Posterior vena cava (tissue), 2 donors: Measurements from ENCODE around the gene NISCH. TPM values are rescaled to one million over a fixed set of nuclear protein-coding genes. Genes with fewer than 3 reads are reported as not detected.

Source experiments
- DNase-seq: peaks from one replicate; pipeline ENCODE4 v3.0.0-alpha.2; 2020; ENCODE audit warnings: low spot score
- intact Hi-C, 2 donors: fragments of 100-400 bp; cut with DNase I; formaldehyde crosslinking; loops; one replicate each; pipeline versions ENCODE4 v1.14.1 to v1.14.2; 2022 to 2023
- total RNA-seq, 2 donors: library from RNA; stranded (reverse); fragmentation: NEBNext Ultra II Directional; extraction: Animal tissue kit (Norgen Biotek cat#: 25700); gene quantifications; one replicate each; pipeline ENCODE4 v1.2.1, GENCODE V29; 2021
- donor health status: DM: yes; HTN: yes; CAD: no.
- donor health status: DM: yes; HTN: yes; CAD: no.

NISCH gene
- total RNA-seq, 2 donors from 2014 or later = 53.0 to 65.2 TPM

DNA sequence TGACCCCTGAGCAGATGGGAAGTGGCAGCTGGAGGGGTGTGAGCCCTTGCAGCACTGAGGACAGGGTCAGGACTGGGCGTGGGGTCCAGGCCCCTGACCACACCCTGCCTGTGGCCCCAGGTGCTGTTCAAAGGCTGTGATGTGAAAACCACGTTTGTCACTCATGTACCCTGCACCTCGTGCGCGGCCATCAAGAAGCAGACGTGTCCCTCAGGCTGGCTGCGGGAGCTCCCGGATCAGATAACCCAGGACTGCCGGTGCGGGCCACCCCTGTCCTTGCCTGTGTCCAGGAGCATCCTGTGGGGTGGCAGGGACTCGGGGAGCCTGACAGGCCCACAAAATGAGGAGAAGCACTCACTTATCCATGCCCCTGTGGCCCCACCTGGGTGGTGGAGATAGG, 45.6 kb downstream of the NISCH start:
- no peak for DNase-seq
- intact Hi-C loops = no loop called here

GRCh38 chr3:52502001-52502400, 46.6 kb downstream of the NISCH start:
- intact Hi-C loops = no loop called here
- no peak for DNase-seq

DNA sequence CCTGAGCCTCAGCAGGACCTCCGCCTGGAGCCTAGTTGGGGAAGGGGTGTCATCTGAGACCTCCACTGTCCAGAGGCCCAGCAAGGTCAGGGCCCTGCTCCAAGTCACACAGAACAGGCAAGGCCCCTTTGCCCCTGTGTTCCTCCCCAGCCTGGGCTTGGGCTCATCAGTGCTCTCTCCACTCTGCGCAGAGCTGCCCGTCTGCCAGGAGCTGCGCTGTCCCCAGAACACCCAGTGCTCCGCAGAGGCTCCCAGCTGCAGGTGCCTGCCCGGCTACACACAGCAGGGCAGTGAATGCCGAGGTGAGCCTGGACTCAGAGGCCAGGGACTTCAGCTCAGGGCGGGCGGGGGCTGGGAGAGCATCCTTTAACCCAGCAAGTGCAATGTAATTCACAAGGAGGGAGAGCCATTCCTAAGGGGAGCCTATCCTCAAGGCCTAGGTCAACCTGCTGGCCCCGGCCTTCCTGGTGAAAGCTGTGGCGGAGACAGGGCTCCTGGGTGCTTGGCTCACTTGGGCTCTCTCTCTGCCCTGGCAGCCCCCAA, 47.5 kb downstream of the NISCH start:
- no peak for DNase-seq
- intact Hi-C loops = no loop called here

GRCh38 chr3:52503788-52504424, 48.5 kb downstream of the NISCH start:
- intact Hi-C loops = no loop called here
- DNase-seq = no peak

DNA sequence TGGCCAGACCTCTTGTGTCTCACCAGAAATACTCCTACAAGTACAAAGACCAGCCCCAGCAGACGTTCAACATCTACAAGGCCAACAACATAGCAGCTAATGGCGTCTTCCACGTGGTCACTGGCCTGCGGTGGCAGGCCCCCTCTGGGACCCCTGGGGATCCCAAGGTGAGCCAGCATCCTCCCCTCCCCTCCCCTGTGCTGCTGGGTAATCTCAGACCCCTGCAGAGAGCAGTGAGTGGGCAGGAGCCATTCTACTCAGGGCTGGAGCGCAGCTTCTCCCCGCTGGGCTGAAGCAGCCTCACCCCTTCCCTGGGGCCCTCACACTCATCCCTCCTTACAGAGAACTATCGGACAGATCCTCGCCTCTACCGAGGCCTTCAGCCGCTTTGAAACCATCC, 49.6 kb downstream of the NISCH start:
- intact Hi-C loops = no loop called here
- DNase-seq = no peak

GRCh38 chr3:52506266-52506966, 51.0 kb downstream of the NISCH start:
- no peak for DNase-seq
- intact Hi-C loops = no loop called here

DNA sequence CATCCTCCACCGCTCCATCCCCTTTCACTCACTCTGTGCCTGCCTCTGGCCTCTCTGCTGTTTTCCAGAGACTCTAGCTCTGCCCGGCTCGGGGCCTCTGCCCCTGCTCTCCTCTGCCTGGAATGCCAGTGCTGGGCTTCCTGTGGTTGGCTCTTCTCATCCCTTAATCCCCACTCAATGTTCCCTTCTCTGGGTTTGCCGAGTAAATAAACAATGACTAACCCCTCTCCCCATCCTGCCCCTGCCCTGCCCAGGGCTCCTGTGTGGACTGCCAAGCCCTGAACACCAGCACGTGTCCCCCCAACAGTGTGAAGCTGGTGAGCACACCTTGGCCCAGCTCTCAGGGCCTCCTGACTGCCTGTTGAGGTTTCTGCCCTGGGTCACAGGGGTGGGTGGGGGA, 52.0 kb downstream of the NISCH start:
- no peak for DNase-seq
- intact Hi-C loops = no loop called here

- DNase-seq = no peak
- intact Hi-C loops = no loop called here
Observed at GRCh38 chr3:52509753-52510328, 54.4 kb downstream of the NISCH start.

GRCh38 chr3:52511509-52511908, 56.1 kb downstream of the NISCH start:
- no peak for DNase-seq
- intact Hi-C loops = no loop called here

DNA sequence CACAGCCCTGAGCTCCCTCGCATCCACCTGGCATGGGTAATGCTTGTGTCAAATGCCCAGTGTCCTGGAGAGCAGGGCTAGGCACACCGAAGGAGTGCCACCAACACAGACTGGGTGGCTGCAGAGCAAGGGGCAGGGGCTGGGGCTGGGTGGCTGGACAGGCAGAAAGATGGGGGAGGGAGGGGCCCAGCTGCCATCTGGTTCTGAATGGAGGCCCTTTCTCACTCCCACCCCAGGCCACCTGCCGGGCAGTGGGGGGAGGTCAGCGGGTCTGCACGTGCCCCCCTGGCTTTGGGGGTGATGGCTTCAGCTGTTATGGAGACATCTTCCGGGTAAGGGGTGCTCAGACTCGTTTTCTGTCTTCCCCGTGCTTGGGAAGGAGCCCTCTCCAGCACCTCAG, 56.7 kb downstream of the NISCH start:
- intact Hi-C loops = no loop called here
- no peak for DNase-seq

DNA sequence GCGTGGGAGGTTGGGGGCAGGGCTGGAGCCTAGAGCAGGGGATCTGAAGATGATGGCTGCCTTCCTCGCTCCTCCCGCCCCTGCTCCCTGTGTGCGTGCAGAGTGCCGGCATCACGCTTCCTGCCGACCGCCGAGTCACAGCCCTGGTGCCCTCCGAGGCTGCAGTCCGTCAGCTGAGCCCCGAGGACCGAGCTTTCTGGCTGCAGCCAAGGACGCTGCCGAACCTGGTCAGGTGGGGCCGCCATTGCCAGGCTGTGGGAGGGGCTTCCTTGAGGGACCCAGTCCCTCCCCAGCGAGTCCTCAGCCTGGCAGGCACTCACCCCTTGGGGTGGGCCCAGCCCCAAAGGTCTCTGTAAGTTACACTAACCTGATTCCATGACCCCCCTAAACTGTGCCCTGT, 57.3 kb downstream of the NISCH start:
- DNase-seq = no peak
- intact Hi-C loops = no loop called here

DNA sequence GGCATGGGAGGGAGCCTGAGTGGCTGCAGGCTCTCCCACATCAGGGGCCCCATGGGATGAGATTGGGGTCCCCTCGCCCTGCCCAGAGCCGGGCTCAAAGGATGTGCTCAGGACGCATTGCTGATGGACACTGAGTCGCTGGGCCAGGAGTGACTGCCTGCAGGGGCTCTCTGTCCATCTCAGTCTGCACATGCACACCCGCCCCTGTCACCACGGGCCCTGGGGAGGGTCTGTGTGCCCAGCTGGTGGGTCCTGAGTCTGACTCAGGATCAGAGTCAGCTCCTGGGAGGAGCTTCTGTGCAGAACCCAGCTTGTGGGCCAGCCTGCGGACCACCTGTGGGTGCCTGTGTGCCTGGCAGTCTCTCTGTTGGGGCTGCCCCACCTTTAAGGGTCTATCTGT, 57.9 kb downstream of the NISCH start:
- DNase-seq = no peak
- intact Hi-C loops = no loop called here

DNA sequence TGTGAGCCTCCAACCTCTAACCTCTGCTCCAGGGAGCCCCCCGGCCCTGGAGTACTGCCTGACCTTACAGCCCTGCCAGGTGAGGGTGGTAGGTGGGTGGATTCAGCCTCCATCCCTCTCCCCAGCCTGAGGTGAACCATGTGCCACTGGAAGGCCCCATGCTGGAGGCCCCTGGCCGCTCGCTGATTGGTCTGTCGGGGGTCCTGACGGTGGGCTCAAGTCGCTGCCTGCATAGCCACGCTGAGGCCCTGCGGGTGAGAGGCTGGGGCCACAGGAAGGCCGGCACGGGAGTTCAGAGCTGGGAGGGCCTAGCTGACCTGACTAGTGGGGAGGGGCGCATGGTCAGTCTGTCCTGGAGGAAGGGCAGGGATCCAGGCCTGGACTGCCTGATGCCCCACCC, 59.2 kb downstream of the NISCH start:
- no peak for DNase-seq
- intact Hi-C loops = no loop called here

GRCh38 chr3:52515192-52515591, 59.8 kb downstream of the NISCH start:
- intact Hi-C loops = no loop called here
- DNase-seq = no peak

DNA sequence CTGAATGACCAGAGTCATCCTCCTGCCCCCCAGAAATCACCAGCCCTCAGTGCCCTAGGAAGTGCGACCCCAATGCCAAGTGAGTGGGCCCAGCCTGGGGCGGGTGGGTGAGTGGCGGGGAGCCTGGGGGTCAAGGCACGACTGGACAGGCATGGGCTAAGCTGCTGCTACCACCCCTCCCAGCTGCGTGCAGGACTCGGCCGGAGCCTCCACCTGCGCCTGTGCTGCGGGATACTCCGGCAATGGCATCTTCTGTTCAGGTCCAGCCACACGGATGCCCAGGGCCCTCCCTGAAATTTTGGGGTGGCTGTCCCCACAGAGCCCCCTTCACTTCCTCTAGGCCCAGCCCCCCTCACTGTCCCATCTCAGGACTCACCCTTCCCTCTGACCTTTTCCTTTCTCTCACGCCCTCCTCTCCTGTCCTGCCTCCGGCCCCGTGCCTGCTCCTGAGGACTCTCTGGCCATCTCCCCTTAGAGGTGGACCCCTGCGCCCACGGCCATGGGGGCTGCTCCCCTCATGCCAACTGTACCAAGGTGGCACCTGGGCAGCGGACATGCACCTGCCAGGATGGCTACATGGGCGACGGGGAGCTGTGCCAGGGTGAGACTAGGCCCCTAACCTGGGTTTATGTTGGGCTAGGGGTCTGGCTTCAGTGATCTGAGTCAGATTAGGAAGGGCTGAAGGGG, 61.2 kb downstream of the NISCH start:
- intact Hi-C loops = no loop called here
- no peak for DNase-seq

DNA sequence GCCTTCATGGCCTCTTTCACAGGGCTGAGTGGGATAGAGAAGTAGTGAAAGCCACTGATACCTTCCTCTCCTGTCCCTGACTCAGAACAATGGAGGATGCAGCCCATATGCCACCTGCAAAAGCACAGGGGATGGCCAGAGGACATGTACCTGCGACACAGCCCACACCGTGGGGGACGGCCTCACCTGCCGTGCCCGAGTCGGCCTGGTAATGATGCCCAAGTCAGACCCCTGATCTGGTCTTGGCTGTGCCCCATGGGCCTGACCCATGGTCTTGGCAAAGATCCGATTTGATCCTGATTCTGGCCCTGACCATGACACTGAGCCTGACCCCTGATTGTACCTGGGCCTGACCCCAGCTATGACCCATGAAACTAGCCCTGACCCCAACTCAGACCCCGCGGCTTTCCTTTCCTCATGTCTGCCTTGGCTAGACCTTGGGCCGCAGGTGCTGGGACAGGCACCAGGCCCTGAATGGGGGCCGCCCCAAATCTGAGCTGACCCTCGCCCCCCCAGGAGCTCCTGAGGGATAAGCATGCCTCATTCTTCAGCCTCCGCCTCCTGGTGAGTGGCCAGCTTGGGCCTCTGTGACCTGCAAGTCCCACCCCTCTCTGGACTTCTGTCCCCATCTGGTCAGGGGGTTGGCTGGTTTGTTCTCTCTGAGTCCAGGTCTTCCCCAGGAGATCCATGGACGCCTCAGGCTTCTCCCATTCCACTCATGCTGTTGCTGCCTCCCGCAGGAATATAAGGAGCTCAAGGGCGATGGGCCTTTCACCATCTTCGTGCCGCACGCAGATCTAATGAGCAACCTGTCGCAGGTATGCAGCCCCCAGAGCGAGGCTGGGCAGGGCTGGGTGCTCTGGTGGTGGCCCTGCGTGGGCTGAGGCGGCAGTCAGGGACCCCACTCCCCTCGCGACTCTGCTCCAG, 62.7 kb downstream of the NISCH start:
- intact Hi-C loops = no loop called here
- DNase-seq = no peak

DNA sequence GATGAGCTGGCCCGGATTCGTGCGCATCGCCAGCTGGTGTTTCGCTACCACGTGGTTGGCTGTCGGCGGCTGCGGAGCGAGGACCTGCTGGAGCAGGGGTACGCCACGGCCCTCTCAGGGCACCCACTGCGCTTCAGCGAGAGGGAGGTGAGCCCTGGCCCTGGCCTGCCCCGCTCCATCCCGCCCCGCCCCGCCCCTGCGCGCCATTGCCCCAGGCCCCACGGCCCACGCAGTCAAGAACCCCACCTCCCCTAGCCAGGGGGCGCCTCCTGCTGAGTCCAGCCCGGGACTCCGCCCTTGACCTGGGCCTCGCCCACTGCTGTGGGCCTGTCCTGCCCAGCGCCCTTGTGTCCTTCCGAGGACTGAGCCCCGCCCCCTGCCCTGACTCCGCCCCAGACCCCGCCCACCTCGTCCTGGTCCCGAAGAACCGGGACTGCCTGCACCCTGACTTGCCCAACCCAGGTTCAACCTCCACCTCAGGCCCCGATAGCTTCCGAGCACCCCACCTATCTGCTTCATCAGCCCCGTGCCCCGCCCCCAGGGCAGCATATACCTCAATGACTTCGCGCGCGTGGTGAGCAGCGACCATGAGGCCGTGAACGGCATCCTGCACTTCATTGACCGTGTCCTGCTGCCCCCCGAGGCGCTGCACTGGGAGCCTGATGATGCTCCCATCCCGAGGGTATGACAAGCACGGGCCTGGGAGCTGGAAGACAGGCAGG, 63.5 kb downstream of the NISCH start:
- intact Hi-C loops = no loop called here
- DNase-seq = no peak

GRCh38 chr3:52519445-52520140, 64.2 kb downstream of the NISCH start:
- no peak for DNase-seq
- intact Hi-C loops = no loop called here
